Neural cell (in vitro differentiated cells): ENCODE data around the gene CSNK2B. TPM values are rescaled to one million over a fixed set of nuclear protein-coding genes. Genes with fewer than 3 reads are reported as not detected.

Experiments used
- H2AFZ ChIP-seq: fragments of 200-600, 300-800 bp; sonication (generic), shearing (Covaris generic); 2 replicates; pipeline ENCODE4 v1.6.0; 2014; ENCODE audit warnings: low read depth, mild to moderate bottlenecking, antibody characterized with exemption, low read length, moderate library complexity
- H3F3A ChIP-seq: fragments of 200-600 bp; shearing (Covaris generic); 2 replicates; pipeline ENCODE4 v1.6.1; 2016; ENCODE audit warnings: mild to moderate bottlenecking, moderate library complexity, mixed read lengths, antibody characterized with exemption, low read length; ENCODE audit not compliant: insufficient read depth, poor library complexity, severe bottlenecking
- H3K27ac ChIP-seq: fragments of 200-600, 300-800 bp; sonication (generic), shearing (Covaris generic); 2 replicates; pipeline ENCODE4 v1.5.1; 2014; ENCODE audit warnings: mild to moderate bottlenecking, low read length, moderate library complexity
- H3K27me3 ChIP-seq: fragments of 300-800, 200-600 bp; sonication (generic), shearing (Covaris generic); 2 replicates; pipeline ENCODE4 v1.6.0; 2014; ENCODE audit warnings: mild to moderate bottlenecking, low read depth, low read length, moderate library complexity; ENCODE audit not compliant: insufficient read depth
- H3K36me3 ChIP-seq: fragments of 300-800, 200-600 bp; sonication (generic), shearing (Covaris generic); 2 replicates; pipeline ENCODE4 v1.5.1; 2014; ENCODE audit warnings: mild to moderate bottlenecking, antibody characterized with exemption, low read length, moderate library complexity; ENCODE audit not compliant: insufficient read depth
- H3K4me2 ChIP-seq: fragments of 300-800, 200-600 bp; sonication (generic), shearing (Covaris generic); 2 replicates; pipeline ENCODE4 v1.6.0; 2014; ENCODE audit warnings: mild to moderate bottlenecking, low read length
- H3K4me3 ChIP-seq: fragments of 300-800, 200-600 bp; sonication (generic), shearing (Covaris generic); 2 replicates; pipeline ENCODE4 v1.5.1; 2014; ENCODE audit warnings: mild to moderate bottlenecking, low read length, moderate library complexity
- H3K79me2 ChIP-seq: fragments of 200-600 bp; shearing (Covaris generic); replicated peaks from 2 replicates; pipeline ENCODE4 v1.6.0; 2014; ENCODE audit warnings: mild to moderate bottlenecking, low read length, moderate library complexity; ENCODE audit not compliant: insufficient read depth
- H3K9ac ChIP-seq: fragments of 300-800, 200-600 bp; sonication (generic), shearing (Covaris generic); 2 replicates; pipeline ENCODE4 v1.6.1; 2016; ENCODE audit warnings: mild to moderate bottlenecking, low read length, mixed read lengths
- H3K9me2 ChIP-seq: fragments of 200-600 bp; shearing (Covaris generic); 2 replicates; pipeline ENCODE4 v1.6.1; 2016; ENCODE audit warnings: mild to moderate bottlenecking, low read length, mixed read lengths; ENCODE audit not compliant: insufficient read depth
- H3K9me3 ChIP-seq: fragments of 200-600, 300-800 bp; sonication (generic), shearing (Covaris generic); 2 replicates; pipeline ENCODE4 v1.6.1; 2016; ENCODE audit warnings: mild to moderate bottlenecking, mixed run types, low read length, moderate library complexity, mixed read lengths
- H4K20me1 ChIP-seq: fragments of 200-600 bp; shearing (Covaris generic); 2 replicates; pipeline ENCODE4 v1.6.1; 2016; ENCODE audit warnings: mild to moderate bottlenecking, mixed run types; ENCODE audit not compliant: insufficient read depth
- EP300 ChIP-seq: fragments of 450-650 bp; conservative IDR thresholded peaks from 2 replicates; pipeline ENCODE4 v1.6.1; 2014; ENCODE audit warnings: antibody characterized with exemption, mild to moderate bottlenecking, moderate library complexity; ENCODE audit not compliant: poor library complexity, severe bottlenecking
- EZH2 ChIP-seq: fragments of 200-600, 300-800 bp; shearing (Covaris generic), sonication (generic); IDR thresholded peaks from 2 replicates; pipeline ENCODE4 v1.6.1; 2014; ENCODE audit warnings: antibody characterized with exemption, low read length, borderline replicate concordance, mild to moderate bottlenecking; ENCODE audit not compliant: insufficient read depth, poor library complexity, severe bottlenecking
- MXI1 ChIP-seq: fragments of 450-650 bp; conservative IDR thresholded peaks from 2 replicates; pipeline ENCODE4 v1.6.1; 2014; ENCODE audit warnings: antibody characterized with exemption, mild to moderate bottlenecking; ENCODE audit not compliant: poor library complexity, severe bottlenecking
- POLR2AphosphoS5 ChIP-seq: IDR thresholded peaks from 2 replicates; pipeline ENCODE4 v1.6.1; 2012
- RAD21 ChIP-seq: fragments of 450-650 bp; conservative IDR thresholded peaks from 2 replicates; pipeline ENCODE4 v1.6.1; 2014; ENCODE audit warnings: antibody characterized with exemption, mild to moderate bottlenecking, moderate library complexity
- SMC3 ChIP-seq: fragments of 450-650 bp; conservative IDR thresholded peaks from 2 replicates; pipeline ENCODE4 v1.6.1; 2014; ENCODE audit warnings: antibody characterized with exemption, mild to moderate bottlenecking, moderate library complexity; ENCODE audit not compliant: poor library complexity
- TAF1 ChIP-seq: IDR thresholded peaks from 2 replicates; pipeline ENCODE4 v1.6.1; 2012; ENCODE audit warnings: low read depth
- polyA plus RNA-seq: library from polyadenylated mRNA; depleted of rRNA; stranded (reverse); fragments of >200 nt; gene quantifications from 2 replicates; pipeline ENCODE4 v1.2.3, GENCODE V29; 2014
- TF ChIP-seq, protein P1 (sequence below): IDR thresholded peaks from 2 replicates; pipeline ENCODE4 v1.6.1; 2012; ENCODE audit warnings: borderline replicate concordance
- TF ChIP-seq, protein P2 (sequence below): fragments of 450-650 bp; IDR thresholded peaks from 2 replicates; pipeline ENCODE4 v1.5.1; 2014; ENCODE audit warnings: antibody characterized with exemption, mild to moderate bottlenecking, moderate library complexity; ENCODE audit not compliant: poor library complexity, severe bottlenecking

Gene CSNK2B
- polyA plus RNA-seq, 1 donor from 2014 or later: 135 TPM

DNA sequence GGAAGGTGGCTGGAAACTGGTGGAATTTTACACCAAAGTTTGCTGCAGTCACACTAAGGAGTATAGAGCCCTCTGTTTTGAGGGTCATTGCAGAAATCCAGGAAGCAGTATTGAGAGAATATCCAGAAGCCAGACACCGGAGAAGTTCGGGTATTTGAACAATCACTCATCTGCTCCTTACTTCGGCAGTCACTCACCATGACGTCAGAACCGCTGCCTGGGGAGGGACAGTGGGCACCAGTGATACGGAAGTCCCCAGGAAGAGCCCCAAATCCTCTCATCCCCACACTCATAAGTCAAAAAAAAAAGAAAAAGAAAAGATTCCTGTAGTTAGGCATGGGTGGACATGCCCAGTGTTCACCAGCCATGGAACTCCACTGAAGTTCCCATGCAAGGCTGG, 11.0 kb downstream of the CSNK2B start:
- H3K9me2 ChIP-seq: no peaks in the 10 kb centered on the region

DNA sequence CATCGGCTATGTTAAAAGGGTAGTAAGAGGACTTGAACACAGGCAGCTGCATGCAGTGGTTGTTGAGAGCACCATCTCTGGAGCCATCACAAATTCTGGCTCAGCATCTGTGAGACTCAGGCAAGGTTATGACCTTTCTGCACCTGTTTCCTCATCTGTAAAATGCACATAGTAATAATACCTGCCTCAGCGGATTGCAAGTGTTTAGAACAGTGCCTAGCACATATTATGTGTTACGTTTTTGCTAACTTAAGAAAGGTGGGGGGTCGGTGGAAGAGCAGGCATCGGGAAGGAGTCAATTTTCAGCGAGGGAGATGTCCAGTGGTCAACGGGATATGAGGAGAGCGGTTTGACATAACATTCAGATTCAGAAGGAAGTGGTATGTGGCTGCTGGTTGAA, 12.1 kb downstream of the CSNK2B start:
- H3K9me2 ChIP-seq: no peaks in the 10 kb centered on the region
- TF ChIP-seq SMC3 (no peak), RAD21 (no peak), POLR2AphosphoS5 (no peak), MXI1 (no peak), EP300 (no peak)
- TF ChIP-seq, protein P1, sequence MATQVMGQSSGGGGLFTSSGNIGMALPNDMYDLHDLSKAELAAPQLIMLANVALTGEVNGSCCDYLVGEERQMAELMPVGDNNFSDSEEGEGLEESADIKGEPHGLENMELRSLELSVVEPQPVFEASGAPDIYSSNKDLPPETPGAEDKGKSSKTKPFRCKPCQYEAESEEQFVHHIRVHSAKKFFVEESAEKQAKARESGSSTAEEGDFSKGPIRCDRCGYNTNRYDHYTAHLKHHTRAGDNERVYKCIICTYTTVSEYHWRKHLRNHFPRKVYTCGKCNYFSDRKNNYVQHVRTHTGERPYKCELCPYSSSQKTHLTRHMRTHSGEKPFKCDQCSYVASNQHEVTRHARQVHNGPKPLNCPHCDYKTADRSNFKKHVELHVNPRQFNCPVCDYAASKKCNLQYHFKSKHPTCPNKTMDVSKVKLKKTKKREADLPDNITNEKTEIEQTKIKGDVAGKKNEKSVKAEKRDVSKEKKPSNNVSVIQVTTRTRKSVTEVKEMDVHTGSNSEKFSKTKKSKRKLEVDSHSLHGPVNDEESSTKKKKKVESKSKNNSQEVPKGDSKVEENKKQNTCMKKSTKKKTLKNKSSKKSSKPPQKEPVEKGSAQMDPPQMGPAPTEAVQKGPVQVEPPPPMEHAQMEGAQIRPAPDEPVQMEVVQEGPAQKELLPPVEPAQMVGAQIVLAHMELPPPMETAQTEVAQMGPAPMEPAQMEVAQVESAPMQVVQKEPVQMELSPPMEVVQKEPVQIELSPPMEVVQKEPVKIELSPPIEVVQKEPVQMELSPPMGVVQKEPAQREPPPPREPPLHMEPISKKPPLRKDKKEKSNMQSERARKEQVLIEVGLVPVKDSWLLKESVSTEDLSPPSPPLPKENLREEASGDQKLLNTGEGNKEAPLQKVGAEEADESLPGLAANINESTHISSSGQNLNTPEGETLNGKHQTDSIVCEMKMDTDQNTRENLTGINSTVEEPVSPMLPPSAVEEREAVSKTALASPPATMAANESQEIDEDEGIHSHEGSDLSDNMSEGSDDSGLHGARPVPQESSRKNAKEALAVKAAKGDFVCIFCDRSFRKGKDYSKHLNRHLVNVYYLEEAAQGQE: no peak
- no peaks in the 10 kb centered on the region for H3K27me3 ChIP-seq
- H3K4me3 ChIP-seq: no peak overlapping the region
- no peak overlapping the region for H3K27ac ChIP-seq
- no peaks in the 10 kb centered on the region for H3F3A ChIP-seq
- H3K9ac ChIP-seq: no peak overlapping the region
- H3K4me2 ChIP-seq: no peak overlapping the region
- H3K9me3 ChIP-seq: no peaks in the 10 kb centered on the region
- no peak overlapping the region for H2AFZ ChIP-seq
- H3K36me3 ChIP-seq: no peaks in the 10 kb centered on the region
- no peaks in the 10 kb centered on the region for H3K79me2 ChIP-seq
- no peaks in the 10 kb centered on the region for H4K20me1 ChIP-seq

More for the DNA sequence above, 11.0 kb downstream of the CSNK2B start:
- no peak overlapping the region for H3K4me3 ChIP-seq
- no peaks in the 10 kb centered on the region for H4K20me1 ChIP-seq
- no peak for TF ChIP-seq MXI1
- TF ChIP-seq EZH2: no peak
- TF ChIP-seq RAD21: no peak
- TF ChIP-seq EP300: no peak
- TF ChIP-seq TAF1: no peak
- TF ChIP-seq SMC3: no peak
- TF ChIP-seq, protein P2, sequence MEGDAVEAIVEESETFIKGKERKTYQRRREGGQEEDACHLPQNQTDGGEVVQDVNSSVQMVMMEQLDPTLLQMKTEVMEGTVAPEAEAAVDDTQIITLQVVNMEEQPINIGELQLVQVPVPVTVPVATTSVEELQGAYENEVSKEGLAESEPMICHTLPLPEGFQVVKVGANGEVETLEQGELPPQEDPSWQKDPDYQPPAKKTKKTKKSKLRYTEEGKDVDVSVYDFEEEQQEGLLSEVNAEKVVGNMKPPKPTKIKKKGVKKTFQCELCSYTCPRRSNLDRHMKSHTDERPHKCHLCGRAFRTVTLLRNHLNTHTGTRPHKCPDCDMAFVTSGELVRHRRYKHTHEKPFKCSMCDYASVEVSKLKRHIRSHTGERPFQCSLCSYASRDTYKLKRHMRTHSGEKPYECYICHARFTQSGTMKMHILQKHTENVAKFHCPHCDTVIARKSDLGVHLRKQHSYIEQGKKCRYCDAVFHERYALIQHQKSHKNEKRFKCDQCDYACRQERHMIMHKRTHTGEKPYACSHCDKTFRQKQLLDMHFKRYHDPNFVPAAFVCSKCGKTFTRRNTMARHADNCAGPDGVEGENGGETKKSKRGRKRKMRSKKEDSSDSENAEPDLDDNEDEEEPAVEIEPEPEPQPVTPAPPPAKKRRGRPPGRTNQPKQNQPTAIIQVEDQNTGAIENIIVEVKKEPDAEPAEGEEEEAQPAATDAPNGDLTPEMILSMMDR: no peak
- no peak for TF ChIP-seq POLR2AphosphoS5
- TF ChIP-seq, protein P1: no peak
- H3K27me3 ChIP-seq: no peaks in the 10 kb centered on the region
- no peaks in the 10 kb centered on the region for H3K9me3 ChIP-seq
- H3K9ac ChIP-seq: no peak overlapping the region
- H3K27ac ChIP-seq: no peak overlapping the region
- H3K36me3 ChIP-seq: no peaks in the 10 kb centered on the region
- H3K79me2 ChIP-seq: no peaks in the 10 kb centered on the region
- no peak overlapping the region for H3K4me2 ChIP-seq
- no peak overlapping the region for H2AFZ ChIP-seq
- no peaks in the 10 kb centered on the region for H3F3A ChIP-seq
